ENCODE results near the gene HSH2D.

Gene HSH2D

GRCh38 chr19:16203256-16204004 lies 59.9 kb downstream of the HSH2D start:
- no peak for TF ChIP-seq ZNF274 (IDR thresholded peaks at IDR 0.05; ENCODE audit: low read depth, low read length)

GRCh38 chr19:16204005-16204294 lies 60.5 kb downstream of the HSH2D start:
- no peak overlapping the region for H3K4me3 ChIP-seq (ENCODE audit: low read length)
- no peak for TF ChIP-seq ZNF274 (IDR thresholded peaks at IDR 0.05; ENCODE audit: low read depth, low read length)

More at GRCh38 chr19:16203256-16204004, 59.9 kb downstream of the HSH2D start:
- H3K4me3 ChIP-seq (ENCODE audit: low read length), result no peak overlapping the region

- no peak for TF ChIP-seq ZNF274 (IDR thresholded peaks at IDR 0.05; ENCODE audit: low read depth, low read length)
- no peak overlapping the region for H3K4me3 ChIP-seq (ENCODE audit: low read length)
Observed at GRCh38 chr19:16205205-16206045, 61.9 kb downstream of the HSH2D start.

GRCh38 chr19:16206046-16206605 lies 62.6 kb downstream of the HSH2D start:
- TF ChIP-seq ZNF274 (IDR thresholded peaks at IDR 0.05; ENCODE audit: low read depth, low read length), result no peak
- H3K4me3 ChIP-seq (ENCODE audit: low read length), result no peak overlapping the region

- no peak for TF ChIP-seq ZNF274 (IDR thresholded peaks at IDR 0.05; ENCODE audit: low read depth, low read length)
- H3K4me3 ChIP-seq (ENCODE audit: low read length), result no peak overlapping the region
Observed at GRCh38 chr19:16206637-16207036, 63.2 kb downstream of the HSH2D start.

GRCh38 chr19:16207063-16207462 lies 63.6 kb downstream of the HSH2D start:
- no peak for TF ChIP-seq ZNF274 (IDR thresholded peaks at IDR 0.05; ENCODE audit: low read depth, low read length)
- H3K4me3 ChIP-seq (ENCODE audit: low read length), result no peak overlapping the region

- no peak overlapping the region for H3K4me3 ChIP-seq (ENCODE audit: low read length)
- no peak for TF ChIP-seq ZNF274 (IDR thresholded peaks at IDR 0.05; ENCODE audit: low read depth, low read length)
Observed at GRCh38 chr19:16207490-16208025, 64.1 kb downstream of the HSH2D start.

Measured in GM08714 (cell line).